Measurements from ENCODE around the gene CPA1.

DNA sequence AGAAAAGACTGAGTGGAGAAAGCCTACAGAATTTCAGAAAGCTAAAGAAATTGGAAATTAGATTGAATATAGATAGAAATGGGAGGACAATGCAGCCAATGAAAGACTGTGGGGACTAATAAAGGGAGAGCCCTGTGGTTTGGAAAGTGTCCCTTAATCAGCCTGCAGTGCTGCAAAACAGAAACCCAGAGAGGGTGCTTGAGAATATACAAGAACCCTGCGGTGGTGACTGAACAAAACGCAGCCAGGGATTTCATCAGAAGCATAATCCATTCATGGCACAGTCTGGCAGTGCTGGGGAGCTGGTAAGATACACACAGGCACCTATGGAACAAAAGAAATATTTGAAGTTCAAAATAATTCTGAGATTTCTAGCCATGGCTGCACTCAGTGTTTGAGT, 41.4 kb downstream of the CPA1 start:
- TF ChIP-seq CTCF (IDR thresholded peaks at IDR 0.05): no peak
- TF ChIP-seq POLR2A (IDR thresholded peaks at IDR 0.05): no peak
